H1 (cell line): ENCODE results near the gene TFDP1. TPM values are rescaled to one million over a fixed set of nuclear protein-coding genes. Genes with fewer than 3 reads are reported as not detected.

Experiments
- ASH2L ChIP-seq: fragments of 200-600, 300-600 bp; sonication (generic); IDR thresholded peaks from one replicate; pipeline ENCODE4 v1.7.1; 2017; ENCODE audit warnings: low read length
- KDM4A ChIP-seq: IDR thresholded peaks from one replicate; pipeline ENCODE4 v1.7.1; 2012; ENCODE audit warnings: low read depth, mild to moderate bottlenecking, moderate library complexity, low read length, inconsistent platforms; ENCODE audit not compliant: severe bottlenecking
- MAFK ChIP-seq: IDR thresholded peaks from 2 replicates; pipeline ENCODE4 v1.6.1; 2012; ENCODE audit warnings: low read depth, mild to moderate bottlenecking, improper control_type of control experiment, low read length
- polyA plus RNA-seq, 7 experiments: library from polyadenylated mRNA; depleted of rRNA in 3 of 7; stranded (reverse) in 5 of 7; unstranded in 2 of 7; fragments of >200 nt in 5 of 7; fragments of 200-250 nt in 2 of 7; gene quantifications; 1 replicate in 5 of 7; 2 replicates in 1 of 7; 4 replicates in 1 of 7; pipeline versions ENCODE4 v1.2.1 to v1.2.3, GENCODE V29; 2011 to 2013; ENCODE audit warnings: missing spikeins in 2 of 7, mixed read lengths in 2 of 7
- total RNA-seq: library from RNA; stranded (reverse); fragmentation: NEBNext Ultra II Directional; extraction: Animal tissue kit (Norgen Biotek cat#: 25700); gene quantifications from 2 replicates; pipeline ENCODE4 v1.2.1, GENCODE V29; 2021
- TF ChIP-seq, protein P1 (sequence below): fragments of 300-600 bp; sonication (generic); IDR thresholded peaks from 2 replicates; pipeline ENCODE4 v1.7.1; 2012; ENCODE audit warnings: low read length, moderate library complexity, mild to moderate bottlenecking, inconsistent platforms; ENCODE audit not compliant: insufficient replicate concordance

Gene TFDP1
- total and polyA plus RNA-seq, 2 of the 8 experiments (the other 6 are each of a cell fraction or from before 2014, with no cell fraction given) = 43.6 to 81.9 TPM

DNA sequence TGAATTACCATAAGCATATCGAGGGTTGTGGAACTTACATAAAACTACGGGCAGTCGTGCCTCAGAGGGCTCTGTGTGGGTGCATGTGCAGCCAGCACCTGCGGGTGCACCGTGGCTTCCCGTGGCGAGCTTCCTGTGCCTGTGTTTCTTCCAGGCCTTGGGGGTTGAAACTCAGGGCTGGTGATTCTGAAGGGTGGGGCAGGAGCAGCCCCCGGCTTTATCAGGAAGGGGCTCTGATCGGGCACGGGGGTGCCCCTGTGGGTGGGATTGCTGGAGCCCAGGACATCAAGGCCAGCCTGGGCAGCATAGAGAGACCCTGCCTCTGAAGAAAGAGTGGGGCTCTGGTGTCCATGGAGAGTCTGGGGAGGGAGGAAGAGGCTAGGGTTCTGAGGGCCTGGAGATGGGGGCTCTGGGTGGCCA is 62.4 kb downstream of the TFDP1 start (continued):
- TF ChIP-seq, protein P1, sequence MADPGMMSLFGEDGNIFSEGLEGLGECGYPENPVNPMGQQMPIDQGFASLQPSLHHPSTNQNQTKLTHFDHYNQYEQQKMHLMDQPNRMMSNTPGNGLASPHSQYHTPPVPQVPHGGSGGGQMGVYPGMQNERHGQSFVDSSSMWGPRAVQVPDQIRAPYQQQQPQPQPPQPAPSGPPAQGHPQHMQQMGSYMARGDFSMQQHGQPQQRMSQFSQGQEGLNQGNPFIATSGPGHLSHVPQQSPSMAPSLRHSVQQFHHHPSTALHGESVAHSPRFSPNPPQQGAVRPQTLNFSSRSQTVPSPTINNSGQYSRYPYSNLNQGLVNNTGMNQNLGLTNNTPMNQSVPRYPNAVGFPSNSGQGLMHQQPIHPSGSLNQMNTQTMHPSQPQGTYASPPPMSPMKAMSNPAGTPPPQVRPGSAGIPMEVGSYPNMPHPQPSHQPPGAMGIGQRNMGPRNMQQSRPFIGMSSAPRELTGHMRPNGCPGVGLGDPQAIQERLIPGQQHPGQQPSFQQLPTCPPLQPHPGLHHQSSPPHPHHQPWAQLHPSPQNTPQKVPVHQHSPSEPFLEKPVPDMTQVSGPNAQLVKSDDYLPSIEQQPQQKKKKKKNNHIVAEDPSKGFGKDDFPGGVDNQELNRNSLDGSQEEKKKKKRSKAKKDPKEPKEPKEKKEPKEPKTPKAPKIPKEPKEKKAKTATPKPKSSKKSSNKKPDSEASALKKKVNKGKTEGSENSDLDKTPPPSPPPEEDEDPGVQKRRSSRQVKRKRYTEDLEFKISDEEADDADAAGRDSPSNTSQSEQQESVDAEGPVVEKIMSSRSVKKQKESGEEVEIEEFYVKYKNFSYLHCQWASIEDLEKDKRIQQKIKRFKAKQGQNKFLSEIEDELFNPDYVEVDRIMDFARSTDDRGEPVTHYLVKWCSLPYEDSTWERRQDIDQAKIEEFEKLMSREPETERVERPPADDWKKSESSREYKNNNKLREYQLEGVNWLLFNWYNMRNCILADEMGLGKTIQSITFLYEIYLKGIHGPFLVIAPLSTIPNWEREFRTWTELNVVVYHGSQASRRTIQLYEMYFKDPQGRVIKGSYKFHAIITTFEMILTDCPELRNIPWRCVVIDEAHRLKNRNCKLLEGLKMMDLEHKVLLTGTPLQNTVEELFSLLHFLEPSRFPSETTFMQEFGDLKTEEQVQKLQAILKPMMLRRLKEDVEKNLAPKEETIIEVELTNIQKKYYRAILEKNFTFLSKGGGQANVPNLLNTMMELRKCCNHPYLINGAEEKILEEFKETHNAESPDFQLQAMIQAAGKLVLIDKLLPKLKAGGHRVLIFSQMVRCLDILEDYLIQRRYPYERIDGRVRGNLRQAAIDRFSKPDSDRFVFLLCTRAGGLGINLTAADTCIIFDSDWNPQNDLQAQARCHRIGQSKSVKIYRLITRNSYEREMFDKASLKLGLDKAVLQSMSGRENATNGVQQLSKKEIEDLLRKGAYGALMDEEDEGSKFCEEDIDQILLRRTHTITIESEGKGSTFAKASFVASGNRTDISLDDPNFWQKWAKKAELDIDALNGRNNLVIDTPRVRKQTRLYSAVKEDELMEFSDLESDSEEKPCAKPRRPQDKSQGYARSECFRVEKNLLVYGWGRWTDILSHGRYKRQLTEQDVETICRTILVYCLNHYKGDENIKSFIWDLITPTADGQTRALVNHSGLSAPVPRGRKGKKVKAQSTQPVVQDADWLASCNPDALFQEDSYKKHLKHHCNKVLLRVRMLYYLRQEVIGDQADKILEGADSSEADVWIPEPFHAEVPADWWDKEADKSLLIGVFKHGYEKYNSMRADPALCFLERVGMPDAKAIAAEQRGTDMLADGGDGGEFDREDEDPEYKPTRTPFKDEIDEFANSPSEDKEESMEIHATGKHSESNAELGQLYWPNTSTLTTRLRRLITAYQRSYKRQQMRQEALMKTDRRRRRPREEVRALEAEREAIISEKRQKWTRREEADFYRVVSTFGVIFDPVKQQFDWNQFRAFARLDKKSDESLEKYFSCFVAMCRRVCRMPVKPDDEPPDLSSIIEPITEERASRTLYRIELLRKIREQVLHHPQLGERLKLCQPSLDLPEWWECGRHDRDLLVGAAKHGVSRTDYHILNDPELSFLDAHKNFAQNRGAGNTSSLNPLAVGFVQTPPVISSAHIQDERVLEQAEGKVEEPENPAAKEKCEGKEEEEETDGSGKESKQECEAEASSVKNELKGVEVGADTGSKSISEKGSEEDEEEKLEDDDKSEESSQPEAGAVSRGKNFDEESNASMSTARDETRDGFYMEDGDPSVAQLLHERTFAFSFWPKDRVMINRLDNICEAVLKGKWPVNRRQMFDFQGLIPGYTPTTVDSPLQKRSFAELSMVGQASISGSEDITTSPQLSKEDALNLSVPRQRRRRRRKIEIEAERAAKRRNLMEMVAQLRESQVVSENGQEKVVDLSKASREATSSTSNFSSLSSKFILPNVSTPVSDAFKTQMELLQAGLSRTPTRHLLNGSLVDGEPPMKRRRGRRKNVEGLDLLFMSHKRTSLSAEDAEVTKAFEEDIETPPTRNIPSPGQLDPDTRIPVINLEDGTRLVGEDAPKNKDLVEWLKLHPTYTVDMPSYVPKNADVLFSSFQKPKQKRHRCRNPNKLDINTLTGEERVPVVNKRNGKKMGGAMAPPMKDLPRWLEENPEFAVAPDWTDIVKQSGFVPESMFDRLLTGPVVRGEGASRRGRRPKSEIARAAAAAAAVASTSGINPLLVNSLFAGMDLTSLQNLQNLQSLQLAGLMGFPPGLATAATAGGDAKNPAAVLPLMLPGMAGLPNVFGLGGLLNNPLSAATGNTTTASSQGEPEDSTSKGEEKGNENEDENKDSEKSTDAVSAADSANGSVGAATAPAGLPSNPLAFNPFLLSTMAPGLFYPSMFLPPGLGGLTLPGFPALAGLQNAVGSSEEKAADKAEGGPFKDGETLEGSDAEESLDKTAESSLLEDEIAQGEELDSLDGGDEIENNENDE = no peak
- TF ChIP-seq KDM4A = no peak
- TF ChIP-seq ASH2L = no peak
- no peak for TF ChIP-seq MAFK
